HG02973 (cell line): Measurements from ENCODE around the gene PAX5.

Experiments
- ATAC-seq: cut with Tn5 transposase; IDR thresholded peaks from one replicate; pipeline ENCODE4 v1.9.1; 2021; ENCODE audit warnings: moderate library complexity; ENCODE audit not compliant: unreplicated experiment

Gene PAX5

DNA sequence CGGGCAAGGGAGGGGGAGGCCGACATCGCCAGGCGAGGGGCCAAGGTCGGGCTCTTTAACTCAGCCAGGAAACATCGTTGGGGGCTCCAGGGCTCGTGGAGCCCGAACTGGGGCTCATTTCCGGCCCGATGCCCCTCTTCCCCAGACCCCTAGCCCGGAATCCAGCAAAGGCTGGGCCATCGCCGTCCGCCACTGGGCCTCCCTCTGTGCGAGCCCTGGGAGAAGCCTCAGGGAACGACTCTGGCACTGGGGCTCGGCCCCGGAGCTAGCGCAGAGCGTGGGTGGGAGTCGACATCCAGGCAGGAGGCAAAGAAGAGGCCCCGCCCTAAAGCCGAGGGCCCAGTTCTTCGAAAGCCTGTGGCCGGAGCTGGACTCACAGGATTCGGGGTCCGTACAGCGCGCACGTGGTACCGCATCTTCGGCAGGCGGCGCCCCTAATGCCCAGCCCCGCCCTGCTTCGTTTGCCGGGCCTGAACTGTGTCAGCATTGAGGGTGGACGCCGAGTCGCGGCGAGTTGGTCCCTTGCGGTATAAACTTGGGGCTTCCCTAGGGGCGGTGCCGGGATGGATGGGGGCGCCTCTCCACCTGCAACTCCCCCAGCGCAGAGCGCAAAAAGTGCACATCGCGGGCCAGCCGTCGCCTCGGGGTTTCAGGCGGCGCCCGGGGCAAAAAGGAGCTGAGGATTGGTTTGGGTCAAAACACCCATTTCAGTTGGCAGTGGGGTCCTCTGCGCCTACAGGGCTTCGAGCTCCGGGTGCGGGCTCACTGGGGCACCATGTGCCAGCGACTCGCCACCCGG, 3.6 kb upstream of the PAX5 start:
- no peak for ATAC-seq

DNA sequence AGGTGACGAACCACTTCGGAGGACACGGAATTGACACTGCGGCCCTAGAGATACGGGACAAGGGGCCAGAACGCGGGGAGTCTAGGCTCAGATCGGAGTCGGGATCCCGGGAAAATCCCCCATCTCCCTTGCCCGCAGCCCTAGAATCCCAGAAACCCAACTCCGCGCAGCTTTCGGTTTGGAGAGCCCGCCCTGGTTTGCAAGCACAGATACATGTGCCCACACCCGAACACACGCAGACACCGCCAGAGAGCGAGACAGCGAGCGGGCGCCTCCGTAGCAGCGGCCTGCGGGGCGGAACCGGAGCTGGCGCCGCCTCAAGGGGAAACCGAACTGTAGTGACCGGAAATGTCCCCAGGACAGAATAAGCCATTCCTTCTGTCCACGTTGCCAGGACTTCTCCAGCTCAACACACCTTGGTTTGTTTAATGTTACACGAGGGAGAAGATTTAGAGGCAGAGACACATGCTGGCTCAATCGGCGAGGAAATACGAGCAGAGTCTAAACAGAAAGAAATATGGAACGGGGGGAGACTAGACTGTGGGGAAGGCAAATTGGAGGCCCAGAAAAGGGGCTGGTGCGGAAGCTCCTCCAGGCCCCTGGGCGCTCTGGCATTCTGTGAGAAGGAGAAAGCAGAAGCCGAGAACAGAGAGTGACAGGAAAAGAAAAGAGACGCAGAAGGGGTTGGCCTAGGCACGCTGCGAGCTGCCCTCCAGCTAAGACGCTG, 2.9 kb upstream of the PAX5 start:
- no peak for ATAC-seq

DNA sequence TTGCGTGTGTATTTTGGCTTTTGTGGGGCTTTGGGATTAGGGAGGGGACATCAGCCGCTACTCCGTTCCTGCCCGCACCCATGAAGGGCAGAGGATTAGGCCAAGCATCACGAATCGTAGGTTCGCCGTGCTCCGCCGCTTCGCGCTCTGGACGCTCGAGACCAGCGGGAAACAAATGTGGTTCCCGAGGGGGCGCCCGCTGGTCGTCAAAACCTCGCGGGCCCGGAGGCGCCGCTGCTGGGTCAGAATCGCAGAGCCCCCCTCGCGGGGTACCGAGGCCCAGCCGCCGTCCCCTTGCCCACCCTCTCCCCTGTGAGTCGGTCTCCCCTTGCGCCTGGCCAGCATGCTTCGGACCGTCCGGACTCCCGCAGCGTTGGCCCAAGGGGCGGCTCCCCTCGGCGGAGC, 2.3 kb upstream of the PAX5 start:
- ATAC-seq, result no peak

DNA sequence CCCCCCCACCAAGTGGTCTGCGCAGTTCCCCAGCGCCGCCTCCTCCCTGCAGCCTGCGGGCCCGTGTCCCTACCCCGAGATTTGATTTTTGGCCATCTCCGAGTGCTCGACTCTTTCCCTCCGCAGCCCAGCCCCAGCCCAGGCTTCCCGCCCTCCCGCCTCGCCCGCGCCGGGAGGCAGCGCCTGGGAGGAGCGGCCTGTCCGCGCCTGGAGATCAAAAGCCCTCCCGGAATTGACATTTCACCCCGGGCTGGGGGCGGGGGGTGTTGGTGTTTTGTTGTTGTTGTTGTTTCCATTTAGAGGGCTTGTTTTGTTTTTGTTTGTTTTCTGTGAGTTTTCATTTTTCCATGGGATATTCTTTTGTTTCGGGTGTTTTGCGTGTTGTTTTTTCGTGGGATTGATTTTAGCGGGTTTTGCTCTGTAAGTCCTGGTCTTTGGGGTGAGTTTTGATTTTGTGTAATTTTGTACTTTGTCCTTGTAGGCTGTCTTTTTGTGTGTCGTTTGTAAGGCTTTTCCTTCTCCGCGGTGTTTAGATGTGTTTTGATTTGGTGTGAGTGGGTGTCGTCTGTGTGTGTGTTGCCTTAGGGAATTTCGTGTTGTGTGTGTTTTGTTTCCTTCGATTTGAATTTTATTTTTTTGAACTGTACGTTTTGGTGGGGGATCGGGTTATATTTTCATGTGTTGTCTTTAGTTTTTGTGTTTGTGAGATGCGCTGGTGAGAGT, 1.7 kb upstream of the PAX5 start:
- no peak for ATAC-seq

DNA sequence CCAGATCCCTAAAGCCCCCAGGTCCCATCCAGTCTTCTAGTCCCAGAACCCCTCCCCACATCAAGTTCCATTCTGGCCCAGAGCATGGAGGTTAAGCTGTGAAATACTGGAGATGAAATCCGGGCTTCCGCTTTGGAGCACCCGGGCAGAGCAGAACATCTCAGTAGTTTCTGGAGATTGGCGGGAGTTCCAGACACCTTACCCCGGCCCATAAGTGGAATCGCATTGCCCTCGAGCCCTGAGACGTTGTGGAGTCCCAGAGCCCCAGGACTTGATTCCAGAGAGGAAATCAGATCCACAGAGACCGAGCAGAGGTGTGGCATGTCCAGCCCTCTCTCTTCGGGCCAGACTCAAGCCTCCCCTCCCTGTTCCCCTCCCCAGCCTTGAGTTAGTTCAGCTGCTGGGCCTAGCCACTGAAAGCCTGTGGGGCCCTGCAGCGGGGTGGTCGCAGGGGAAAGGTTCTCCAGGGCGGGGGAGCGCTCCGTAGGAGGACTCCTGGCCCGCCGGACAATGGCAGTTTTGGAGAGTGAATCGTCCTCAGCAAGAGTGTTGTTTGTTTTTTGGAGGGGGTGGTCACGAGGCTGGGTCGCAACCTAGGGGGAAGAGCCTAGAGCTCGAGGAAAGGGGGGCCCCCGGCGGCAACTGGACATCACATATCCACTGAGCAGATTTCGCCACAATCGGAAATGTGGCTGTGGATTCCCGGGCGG, 1.0 kb upstream of the PAX5 start:
- no peak for ATAC-seq

DNA sequence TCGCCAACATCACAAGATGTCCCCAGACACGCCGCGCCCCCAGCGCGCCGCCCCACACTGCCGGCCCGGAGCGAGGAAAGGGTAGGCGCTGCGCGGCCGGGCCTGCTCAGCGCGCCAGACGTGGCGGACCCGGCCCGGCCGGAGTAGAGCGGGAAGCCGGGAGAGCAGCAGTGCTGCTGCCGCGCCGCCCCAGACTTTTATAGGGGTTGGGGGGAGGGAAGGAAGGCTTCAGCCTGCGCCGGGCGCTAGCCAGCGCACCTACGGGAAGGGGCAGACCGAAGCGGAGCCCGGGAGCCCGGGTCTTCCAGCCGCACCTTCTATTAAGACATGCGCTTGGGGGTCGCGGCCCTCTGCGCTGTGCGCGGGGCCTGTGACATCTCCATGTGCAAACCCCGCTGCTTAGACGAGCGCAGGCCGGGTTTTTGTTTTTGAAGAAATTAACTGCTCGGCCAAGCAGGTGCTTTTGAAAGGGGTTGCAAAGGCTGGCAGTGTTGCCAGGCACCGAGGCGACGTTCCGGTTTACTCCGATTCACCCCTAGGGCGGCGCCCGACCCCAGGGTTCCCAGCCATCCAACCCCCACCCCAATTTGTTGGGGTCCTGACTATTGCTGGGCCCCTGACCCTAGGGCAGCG, 353 bp upstream of the PAX5 start:
- ATAC-seq, result no peak

DNA sequence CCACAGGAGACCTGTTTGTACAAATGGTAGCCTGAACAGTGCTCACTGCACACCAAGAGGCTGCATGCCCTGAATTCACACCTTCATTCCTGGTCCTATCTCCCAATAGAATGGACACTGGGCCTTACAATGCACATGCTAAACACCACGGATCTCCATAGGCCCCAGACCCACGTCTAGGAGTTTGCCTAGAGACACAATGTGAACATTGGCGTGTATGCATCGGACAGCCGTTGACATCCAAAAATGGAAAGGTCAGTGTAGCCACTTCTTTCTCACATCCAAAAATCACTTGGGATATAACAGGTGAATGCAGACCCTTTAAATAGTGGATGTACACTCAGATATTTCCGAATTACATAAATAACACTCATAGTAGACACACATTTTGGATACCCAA, 927 bp downstream of the PAX5 start:
- ATAC-seq, result no peak

DNA sequence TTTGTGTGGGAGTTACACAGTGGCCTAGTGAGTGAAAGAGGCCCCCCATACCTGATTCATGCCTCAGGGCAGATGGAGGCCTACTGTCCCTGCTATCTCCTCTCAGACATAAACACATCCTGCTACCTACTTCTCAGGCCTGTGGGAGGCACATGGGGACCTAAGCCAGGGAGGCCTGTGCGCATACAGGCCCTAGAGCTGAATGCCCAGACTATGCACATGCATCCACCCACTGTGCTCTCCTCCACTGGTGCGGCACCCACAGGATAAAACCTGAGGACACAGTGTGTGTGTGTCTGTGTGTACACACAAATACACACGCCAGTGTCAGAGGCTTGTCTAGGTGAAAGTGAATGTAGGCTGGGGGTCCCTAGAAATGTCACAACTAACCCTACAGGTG, 1.4 kb downstream of the PAX5 start:
- ATAC-seq, result no peak

DNA sequence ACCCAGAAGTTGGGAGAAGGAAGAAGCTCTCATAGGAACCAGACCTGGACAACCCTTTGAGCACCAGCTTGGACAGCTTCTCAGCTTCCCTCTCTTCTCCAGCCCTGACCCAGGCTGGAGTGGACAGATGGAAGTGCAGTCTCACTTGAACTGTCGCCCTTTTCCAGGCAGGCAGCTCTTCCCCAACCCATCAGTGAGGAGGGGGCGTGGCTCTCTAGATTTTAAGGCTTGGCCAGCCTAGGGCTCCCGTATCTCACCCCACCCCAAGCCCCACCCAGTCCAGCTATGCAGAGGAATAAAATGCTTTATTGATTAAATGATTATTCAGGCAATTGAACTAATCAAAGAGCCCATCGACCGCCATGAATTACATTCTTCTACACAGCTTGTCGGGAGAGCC, 2.2 kb downstream of the PAX5 start:
- no peak for ATAC-seq

DNA sequence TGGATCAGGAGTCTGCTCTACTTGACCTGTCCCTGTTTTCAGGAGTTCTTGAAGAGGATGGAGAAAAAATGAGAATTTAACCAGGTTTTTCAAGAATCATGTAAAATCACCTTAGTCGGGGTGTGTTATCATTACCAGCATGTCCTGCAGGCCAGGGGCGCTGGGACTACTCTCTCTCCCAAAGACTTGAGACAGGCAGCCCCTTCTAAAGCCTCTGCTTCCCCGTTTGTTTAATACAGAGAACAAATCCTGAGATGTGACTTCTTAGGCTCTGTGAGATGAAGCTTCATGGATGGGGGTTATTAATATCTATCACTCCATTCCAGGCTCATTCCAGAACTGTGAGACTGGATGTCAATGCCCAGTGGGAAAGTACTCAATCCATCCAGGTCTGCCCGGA, 3.0 kb downstream of the PAX5 start:
- ATAC-seq, result no peak

DNA sequence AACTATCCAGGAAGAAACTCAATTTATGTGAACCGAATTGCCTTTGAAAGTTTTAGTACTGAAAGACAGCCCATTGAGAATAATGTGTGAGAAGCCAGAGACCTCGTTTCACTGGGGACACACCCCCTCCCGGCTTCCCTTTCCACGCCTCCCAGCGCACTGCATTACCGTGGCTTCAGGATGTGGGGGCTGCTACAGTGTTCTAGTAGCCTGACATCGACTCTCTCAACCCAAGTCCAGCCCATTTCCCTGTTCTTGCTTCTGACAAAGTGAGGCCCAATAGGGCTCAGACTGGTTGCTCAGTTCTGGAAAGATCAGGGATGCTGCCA, 3.5 kb downstream of the PAX5 start:
- ATAC-seq, result no peak

DNA sequence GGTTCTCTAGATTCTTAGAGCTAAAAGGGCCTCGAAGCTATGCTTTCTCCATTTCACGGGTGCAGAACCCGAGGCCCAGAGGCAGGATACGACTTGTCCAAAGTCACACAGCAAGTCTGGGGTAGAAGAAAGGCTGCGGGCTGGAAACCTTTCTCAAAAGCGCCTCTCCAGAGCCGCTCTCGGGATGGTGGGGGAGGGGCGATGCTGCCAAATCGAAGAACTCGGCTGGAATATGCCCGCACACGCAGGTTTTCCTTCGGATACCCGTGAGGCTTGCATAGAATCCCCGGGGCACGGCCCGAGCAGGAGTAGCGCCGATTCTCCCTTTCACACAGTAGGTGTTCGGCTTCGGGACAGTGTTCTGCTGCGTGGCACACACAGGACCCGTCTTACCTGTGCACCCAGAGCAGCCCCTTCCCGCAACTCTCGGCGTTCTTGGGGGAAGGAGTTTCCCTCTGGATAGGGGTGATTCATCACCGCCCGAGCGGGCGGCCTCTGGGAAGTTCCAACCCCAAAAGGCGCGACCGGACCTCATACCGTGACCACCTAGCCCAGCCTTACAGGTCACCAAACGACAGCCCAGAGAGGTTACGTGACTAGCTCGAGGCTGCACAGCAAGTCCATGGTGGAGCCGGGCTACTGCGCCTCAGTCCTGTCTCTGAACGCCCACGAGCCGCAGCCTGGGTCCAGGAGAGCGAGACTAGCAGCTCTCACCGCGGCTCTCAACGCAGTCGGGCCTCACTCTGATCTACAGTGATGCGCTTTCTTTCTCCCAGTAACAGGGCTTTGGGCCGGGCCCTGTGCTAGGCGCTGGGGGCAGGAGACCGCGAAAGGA, 4.1 kb downstream of the PAX5 start:
- no peak for ATAC-seq

DNA sequence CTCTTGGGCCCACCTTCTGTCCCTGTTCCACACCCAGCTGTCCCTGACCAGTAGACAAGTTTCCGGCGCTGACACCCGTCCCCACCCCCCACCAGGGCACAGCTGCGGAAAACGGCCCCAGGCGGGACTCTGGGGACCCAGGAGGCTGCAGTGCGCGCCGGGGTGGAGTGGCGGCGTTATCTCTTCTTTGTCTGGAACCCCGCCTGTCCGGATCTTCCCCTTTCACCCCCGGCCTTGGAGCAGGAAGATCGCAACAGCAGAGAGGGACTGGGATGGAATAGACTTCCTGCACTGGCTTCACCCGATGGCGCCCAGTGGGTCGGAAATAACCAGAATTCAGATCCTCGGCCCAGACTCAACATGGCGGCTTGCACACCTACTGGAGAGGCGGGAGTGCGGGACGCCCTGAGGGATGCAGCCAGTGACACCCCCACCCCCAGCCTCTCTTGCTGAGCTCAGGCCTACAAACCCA, 4.7 kb downstream of the PAX5 start:
- ATAC-seq, result no peak

DNA sequence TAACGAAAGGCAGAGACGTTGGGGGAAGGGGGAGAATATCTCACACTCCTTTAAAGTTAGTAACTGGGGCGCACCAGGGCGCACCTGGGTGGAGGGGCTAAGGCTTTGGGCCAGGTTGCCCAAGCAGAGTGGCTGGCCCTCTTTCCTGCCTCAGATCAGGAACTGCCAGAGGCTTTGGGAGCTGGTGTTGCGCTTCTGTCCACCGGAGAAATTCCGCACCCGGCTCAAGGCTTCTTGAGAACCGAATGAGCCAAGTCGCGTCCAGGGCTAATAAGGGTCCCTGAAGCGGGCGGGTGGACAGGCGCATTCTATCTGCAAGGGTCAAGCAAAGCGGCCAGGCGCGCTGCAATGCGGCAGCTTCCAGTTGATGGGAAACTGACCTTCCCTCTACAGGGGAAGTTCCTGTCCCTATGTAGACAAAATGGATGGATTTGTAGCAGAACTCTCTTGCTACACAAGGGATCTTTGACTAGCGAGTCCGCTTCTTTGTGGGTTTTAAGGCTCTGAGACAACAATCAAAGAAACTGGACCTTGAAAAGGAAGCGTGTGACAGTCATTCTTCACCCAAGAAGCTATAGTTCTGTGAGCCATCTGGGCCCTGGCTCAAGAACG, 5.5 kb downstream of the PAX5 start:
- no peak for ATAC-seq

DNA sequence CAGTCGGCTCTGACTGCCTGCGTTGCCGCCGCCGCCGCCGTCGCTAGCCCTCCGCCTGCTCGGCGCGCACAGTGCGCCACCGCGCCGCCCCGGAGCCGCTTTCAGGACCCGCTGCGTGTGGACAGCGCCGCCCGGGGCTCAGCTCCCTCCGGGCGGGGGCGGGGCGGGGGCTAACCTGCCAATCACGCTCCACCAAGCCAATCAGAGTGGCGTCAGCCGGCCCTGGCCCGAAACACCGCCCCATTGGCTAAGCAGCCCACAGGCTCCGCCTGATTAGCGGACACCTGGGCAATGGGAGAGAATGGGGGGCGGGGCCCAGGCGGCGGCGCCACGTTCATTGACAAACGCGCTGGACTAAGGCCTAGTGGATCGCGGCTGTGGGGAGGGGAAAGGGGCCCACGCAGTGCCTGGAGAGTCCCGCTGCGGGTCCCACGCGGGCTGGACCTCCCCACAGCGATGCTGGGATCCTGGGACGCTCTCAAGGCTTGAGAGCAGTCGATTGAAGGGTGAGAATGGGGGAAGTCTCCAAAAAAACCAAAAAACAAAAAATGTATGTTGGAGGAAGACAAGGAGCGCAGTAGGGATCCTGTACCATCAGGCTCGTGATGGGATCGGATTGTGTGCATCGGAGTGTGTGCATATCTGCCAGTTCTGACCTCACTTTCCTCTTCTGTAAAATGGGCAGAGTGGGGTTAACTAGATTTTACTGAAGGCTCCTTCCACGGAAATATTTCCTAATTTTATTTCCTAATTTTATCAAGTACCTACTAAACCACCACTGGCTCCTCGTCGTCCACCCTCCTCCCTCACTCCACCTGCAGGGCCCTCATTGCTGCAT, 6.3 kb downstream of the PAX5 start:
- peak; percentile 72 for ATAC-seq

DNA sequence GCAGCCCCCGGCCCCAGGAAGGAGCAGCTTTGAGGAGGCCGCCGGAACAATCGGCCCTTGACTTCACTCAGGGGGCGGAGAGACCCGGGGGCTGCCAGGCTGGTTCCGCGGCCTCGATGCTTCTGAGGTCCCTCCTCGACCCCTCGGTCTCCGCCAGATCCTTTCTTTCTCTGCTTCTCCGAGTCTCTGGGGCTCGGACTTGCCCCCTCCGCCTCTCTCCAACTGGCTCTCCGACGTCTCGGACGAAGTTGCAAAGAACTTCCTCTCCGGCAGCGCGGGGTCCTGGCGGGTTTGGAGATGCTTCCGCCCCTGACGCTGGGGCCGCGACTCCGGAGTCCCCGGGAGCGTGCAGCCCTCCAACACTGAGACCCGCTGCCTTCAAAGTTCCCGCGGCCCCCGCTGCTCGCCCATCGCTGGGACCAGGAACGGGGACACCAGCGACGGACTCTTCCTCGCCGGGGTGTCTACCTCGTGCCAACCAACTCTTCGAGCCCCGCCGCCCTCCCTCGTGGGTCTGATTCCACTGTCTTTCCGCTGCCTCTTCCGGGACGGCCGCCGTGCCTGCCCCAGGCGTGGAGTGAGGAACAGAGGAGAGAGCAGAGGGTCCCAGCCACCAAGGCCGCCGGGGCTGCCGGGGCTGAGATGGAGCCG, 7.0 kb downstream of the PAX5 start:
- no peak for ATAC-seq

DNA sequence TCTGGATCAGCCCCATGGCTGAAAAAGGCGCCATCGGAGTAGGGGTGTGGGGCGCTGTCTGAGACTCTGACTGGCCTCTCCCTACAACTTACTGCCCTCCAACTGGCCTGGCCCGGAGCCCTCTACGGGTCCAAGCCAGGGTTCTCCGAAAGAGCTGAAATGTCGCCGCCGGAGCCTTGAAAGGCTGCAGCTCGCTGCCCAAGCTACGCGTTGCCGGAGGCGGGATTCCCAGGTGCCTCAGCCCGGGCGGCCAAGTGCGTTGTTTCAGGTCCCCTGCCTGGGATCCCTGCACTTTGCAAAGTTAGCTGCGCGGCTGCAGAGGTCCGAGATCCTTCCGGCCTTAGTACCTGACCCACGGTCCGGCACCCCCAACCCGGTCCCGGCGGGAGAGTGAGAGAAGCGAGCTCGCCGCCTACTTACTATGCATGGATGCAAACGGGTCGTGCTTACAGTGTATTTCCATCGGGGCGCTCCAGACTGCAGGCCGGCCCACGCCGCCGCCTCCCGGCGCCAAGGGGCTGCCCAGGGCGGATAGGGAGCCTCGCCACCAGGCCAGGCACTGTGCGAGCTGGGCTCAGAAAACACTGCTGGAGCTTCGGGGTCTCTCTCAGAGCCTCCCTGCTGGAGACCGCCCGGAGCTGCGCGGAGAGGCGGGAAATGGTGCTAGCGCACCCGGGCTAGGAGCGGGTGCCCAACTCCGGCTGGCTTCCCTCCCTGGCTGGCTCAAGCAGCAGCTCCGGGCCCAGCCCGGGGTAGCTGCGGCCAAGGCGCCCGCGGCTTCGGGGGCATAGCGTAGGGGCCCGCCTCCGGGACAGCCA, 7.7 kb downstream of the PAX5 start:
- no peak for ATAC-seq

DNA sequence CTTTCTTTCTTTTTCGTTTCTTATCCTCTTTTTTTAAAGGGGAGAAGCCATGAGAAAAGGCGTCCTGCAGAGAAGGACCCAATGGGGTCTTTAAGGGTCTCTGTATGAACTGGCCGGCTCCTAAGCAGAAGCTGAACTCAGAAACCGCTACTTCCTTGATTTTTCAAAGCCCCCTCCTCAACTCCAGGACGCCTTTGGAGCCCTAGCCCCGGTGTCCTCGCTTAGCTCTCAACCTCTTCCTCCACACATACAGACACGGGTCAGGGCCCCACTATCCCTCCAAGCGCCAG, 8.3 kb downstream of the PAX5 start:
- ATAC-seq, result no peak
